HG02870 (cell line): ENCODE measurements around the gene EYA2.
"Not testable (repeated sequence)": the region's sequence is repeated elsewhere in the genome, so short reads cannot be mapped to it uniquely, and the experiment has no call there.

Source experiments
- ATAC-seq: cut with Tn5 transposase; IDR thresholded peaks from one replicate; pipeline ENCODE4 v1.9.1; 2021; ENCODE audit warnings: mild to moderate bottlenecking, moderate library complexity; ENCODE audit not compliant: unreplicated experiment

EYA2 gene

GRCh38 chr20:47191956-47192355, 297.3 kb downstream of the EYA2 start:
- ATAC-seq, result no peak

GRCh38 chr20:47195573-47195972, 300.9 kb downstream of the EYA2 start:
- no peak for ATAC-seq

- no peak for ATAC-seq
Observed at GRCh38 chr20:47196091-47197081, 301.7 kb downstream of the EYA2 start.

GRCh38 chr20:47198254-47198671, 303.6 kb downstream of the EYA2 start:
- ATAC-seq, result no peak

- ATAC-seq, result no peak
Observed at GRCh38 chr20:47198996-47199552, 304.4 kb downstream of the EYA2 start.

GRCh38 chr20:47201074-47201730, 306.6 kb downstream of the EYA2 start:
- ATAC-seq, result no peak

- no peak for ATAC-seq
Observed at GRCh38 chr20:47202733-47203667, 308.4 kb downstream of the EYA2 start.

GRCh38 chr20:47204008-47204849, 309.6 kb downstream of the EYA2 start:
- ATAC-seq, result no peak

- ATAC-seq, result not testable (repeated sequence)
Observed at GRCh38 chr20:47204850-47205122, 310.1 kb downstream of the EYA2 start.

- ATAC-seq, result no peak
Observed at GRCh38 chr20:47205577-47206123, 311.0 kb downstream of the EYA2 start.

GRCh38 chr20:47206552-47206951, 311.9 kb downstream of the EYA2 start:
- not testable (repeated sequence) for ATAC-seq

- ATAC-seq, result no peak
Observed at GRCh38 chr20:47206962-47207641, 312.5 kb downstream of the EYA2 start.

- no peak for ATAC-seq
Observed at GRCh38 chr20:47208534-47209174, 314.0 kb downstream of the EYA2 start.

GRCh38 chr20:47209982-47210381, 315.3 kb downstream of the EYA2 start:
- ATAC-seq, result no peak

- ATAC-seq, result no peak
Observed at GRCh38 chr20:47210470-47210869, 315.8 kb downstream of the EYA2 start.

- ATAC-seq, result no peak
Observed at GRCh38 chr20:47211036-47211435, 316.4 kb downstream of the EYA2 start.

GRCh38 chr20:47212606-47213207, 318.1 kb downstream of the EYA2 start:
- ATAC-seq, result no peak

GRCh38 chr20:47213966-47214365, 319.3 kb downstream of the EYA2 start:
- no peak for ATAC-seq
